AG10803 (cell line): Measurements from ENCODE around the gene BNIP5.

Experiments
- DNase-seq: peaks from one replicate; pipeline ENCODE4 v3.0.0; 2010; ENCODE audit warnings: low read depth
- H3K4me3 ChIP-seq: 2 replicates; pipeline ENCODE4 v1.5.1; 2011; ENCODE audit warnings: mild to moderate bottlenecking, low read length, control low read depth
- TF ChIP-seq, protein P1 (sequence below): conservative IDR thresholded peaks from 2 replicates; pipeline ENCODE4 v1.5.1; 2011; ENCODE audit warnings: mild to moderate bottlenecking, low read length, control low read depth, inconsistent platforms

Gene BNIP5, protein sequence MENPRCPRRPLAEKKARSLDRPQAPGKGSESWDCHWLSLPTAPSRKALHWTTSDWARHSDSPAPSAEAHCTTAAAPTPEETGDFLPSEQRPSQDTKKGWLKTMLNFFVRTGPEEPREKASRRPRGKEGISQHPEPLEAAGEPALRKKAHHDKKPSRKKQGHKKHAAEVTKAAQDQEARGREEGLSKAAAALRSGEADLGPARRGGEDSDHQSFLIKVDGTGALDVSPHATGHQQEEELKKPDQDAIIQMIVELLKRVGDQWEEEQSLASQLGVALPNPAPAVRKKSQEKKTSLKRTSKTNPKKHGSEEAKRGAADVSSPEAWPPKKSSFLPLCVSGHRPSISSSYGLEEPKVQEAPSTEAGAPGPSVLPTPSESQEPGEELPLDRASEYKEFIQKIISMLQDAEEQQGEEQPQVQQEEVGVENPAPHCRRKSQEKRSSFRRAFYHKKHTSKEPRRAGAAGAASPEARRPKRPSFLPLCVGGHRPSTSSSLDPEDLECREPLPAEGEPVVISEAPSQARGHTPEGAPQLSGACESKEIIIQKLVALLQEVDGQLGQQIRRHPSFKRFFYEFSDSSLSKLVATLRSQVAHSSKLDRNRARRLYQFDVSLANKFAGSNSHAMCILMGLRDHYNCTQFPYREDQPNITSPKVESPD

GRCh38 chr6:36336779-36337241, at the start of gene BNIP5:
BNIP5 (minus strand) TSS chr6:36336888; CDS start chr6:36330690, 6,198 bp downstream.
- no peak within 1 kb of the TSS for H3K4me3 ChIP-seq
- no peak for DNase-seq
- TF ChIP-seq, protein P1, sequence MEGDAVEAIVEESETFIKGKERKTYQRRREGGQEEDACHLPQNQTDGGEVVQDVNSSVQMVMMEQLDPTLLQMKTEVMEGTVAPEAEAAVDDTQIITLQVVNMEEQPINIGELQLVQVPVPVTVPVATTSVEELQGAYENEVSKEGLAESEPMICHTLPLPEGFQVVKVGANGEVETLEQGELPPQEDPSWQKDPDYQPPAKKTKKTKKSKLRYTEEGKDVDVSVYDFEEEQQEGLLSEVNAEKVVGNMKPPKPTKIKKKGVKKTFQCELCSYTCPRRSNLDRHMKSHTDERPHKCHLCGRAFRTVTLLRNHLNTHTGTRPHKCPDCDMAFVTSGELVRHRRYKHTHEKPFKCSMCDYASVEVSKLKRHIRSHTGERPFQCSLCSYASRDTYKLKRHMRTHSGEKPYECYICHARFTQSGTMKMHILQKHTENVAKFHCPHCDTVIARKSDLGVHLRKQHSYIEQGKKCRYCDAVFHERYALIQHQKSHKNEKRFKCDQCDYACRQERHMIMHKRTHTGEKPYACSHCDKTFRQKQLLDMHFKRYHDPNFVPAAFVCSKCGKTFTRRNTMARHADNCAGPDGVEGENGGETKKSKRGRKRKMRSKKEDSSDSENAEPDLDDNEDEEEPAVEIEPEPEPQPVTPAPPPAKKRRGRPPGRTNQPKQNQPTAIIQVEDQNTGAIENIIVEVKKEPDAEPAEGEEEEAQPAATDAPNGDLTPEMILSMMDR, result no peak

- TF ChIP-seq, protein P1, result no peak
- no peak overlapping the region for H3K4me3 ChIP-seq
- DNase-seq, result no peak
These were observed 47.4 kb upstream of the BNIP5 start for GRCh38 chr6:36384095-36384494.

- no peak for DNase-seq
- TF ChIP-seq, protein P1, result no peak
These were observed 46.9 kb upstream of the BNIP5 start for GRCh38 chr6:36383606-36384005.

DNA sequence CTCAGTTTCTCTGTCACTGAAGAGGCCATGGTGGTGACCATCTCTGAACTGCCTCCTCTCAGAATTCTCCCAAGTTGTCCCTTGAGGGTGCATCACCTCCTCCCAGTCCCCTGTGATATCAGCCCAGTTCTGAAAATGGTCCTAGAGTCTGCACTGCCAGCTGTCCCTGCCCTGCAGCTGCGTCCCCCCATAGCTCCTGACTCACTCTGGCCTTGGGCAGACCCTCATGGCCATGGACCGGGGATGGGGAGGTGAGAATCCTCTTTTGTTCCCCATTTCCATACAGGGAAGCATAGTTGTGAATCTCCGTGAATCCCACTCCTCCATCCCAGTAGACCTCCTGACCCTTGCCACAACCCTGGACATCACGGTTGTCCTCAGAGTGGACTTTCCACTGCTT, 46.3 kb upstream of the BNIP5 start:
- H3K4me3 ChIP-seq, result no peak overlapping the region
- DNase-seq, result no peak
- TF ChIP-seq, protein P1, result no peak

More at GRCh38 chr6:36383606-36384005, 46.9 kb upstream of the BNIP5 start:
- no peak overlapping the region for H3K4me3 ChIP-seq

- H3K4me3 ChIP-seq, result no peak overlapping the region
- TF ChIP-seq, protein P1, result no peak
- no peak for DNase-seq
These were observed 45.1 kb upstream of the BNIP5 start for GRCh38 chr6:36381502-36382389.

GRCh38 chr6:36380166-36380565, 43.5 kb upstream of the BNIP5 start:
- no peak for DNase-seq
- H3K4me3 ChIP-seq, result no peak overlapping the region
- TF ChIP-seq, protein P1, result no peak
